ENCODE measurements around the gene CXCR1.

Gene CXCR1

DNA sequence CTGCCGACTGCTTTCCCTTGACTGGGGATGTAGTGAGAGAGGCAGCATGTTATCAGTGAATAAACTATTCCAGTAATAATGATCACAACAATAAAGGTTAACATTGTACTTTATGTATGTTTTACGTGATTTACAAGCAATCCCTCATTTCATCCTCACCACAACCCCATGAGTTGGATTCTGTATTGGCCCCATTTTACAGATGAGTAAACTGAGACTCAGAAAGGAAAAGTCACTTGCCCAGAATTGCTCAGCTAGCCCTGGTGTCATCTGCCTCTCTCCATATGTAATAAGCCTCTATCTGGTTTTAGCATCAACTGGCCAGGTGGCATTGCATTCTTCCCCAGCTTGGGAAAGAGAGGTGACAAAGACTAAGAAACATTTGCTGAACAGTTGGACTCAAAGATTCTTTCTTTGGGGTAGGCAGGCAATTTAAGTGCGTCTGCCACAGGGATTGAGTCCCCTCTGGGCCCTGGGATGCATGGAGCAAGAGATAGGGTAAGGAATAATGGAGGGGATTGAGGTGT is 38.8 kb downstream of the CXCR1 start:
- H3K4me2 ChIP-seq (ENCODE audit: low read length) = no peak overlapping the region

DNA sequence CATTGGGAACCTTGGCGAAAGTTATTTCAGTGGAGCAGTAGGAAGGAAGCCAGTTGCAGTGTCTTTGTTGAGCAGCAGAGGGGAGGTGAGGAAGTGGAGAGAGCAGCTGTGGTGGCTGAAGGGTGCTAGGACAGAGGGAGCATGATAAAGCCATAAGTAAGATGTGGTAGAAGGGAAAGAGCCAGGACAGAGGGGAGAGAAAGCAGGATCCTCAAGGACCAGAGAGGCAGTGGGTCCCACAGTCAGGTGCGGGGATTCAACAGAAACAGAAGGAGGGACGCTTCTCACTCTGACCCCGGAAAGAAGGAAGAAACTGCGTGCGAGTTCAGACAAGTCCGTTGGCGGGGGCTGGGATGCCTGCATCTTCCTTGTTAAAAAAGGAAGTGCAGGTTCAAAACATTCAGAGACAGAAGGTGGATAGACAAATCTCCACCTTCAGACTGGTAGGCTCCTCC is 41.1 kb downstream of the CXCR1 start, which contains the start of gene CXCR2:
TSS of gene CXCR2 (plus strand) at position 403 of the 455 bp plus-strand sequence. CDS start 8,774 bp downstream, outside the sequence.
- H3K14ac ChIP-seq (ENCODE audit: low read length) = no peak within 1 kb of the TSS

More for the DNA sequence above, 38.8 kb downstream of the CXCR1 start:
- no peak overlapping the region for H3K4ac ChIP-seq (ENCODE audit: low read depth, low read length)
- no peak overlapping the region for H2AK5ac ChIP-seq (ENCODE audit: low read length)
- no peaks in the 10 kb centered on the region for H3K4me1 ChIP-seq (ENCODE audit: control insufficient read depth in 1 of 2, insufficient read depth in 2 of 2, low read length in 2 of 2)
- peak; percentile 75 to 89 for DNase-seq
- no peak overlapping the region for H2BK5ac ChIP-seq (ENCODE audit: low read depth, low read length, poor library complexity)
- H4K8ac ChIP-seq (ENCODE audit: low read depth, low read length) = no peak overlapping the region
- H4K91ac ChIP-seq (ENCODE audit: low read depth, low read length) = no peak overlapping the region
- H2BK12ac ChIP-seq (ENCODE audit: low read length) = no peak overlapping the region
- no peak overlapping the region for H2BK120ac ChIP-seq (ENCODE audit: insufficient read depth, low read length, poor library complexity)
- no peak overlapping the region for H4K12ac ChIP-seq (ENCODE audit: low read depth, low read length)
- no peaks in the 10 kb centered on the region for H3K79me1 ChIP-seq (ENCODE audit: low read length)
- no peak overlapping the region for H3K4me3 ChIP-seq (ENCODE audit: low read depth, low read length)
- no peak overlapping the region for H3K14ac ChIP-seq (ENCODE audit: low read length)
- H2AFZ ChIP-seq (ENCODE audit: insufficient read depth, low read length, poor library complexity) = no peak overlapping the region
- H3K23ac ChIP-seq (ENCODE audit: low read length) = no peak overlapping the region
- no peaks in the 10 kb centered on the region for H3K27me3 ChIP-seq (ENCODE audit: insufficient read depth, low read length)
- no peaks in the 10 kb centered on the region for H3K36me3 ChIP-seq (ENCODE audit: control insufficient read depth in 1 of 2, insufficient read depth in 2 of 2, low read length in 2 of 2)
- WGBS (ENCODE audit: extremely low coverage, insufficient coverage, insufficient read length) = no CpG with 5 or more reads among the region's 3 CpGs
- no peaks in the 10 kb centered on the region for H3K9me3 ChIP-seq (ENCODE audit: insufficient read depth, low read depth, low read length)
- H3K9ac ChIP-seq (ENCODE audit: low read length) = no peak overlapping the region
- no peak overlapping the region for H3K27ac ChIP-seq (ENCODE audit: low read depth, low read length)
- no peak overlapping the region for H3K18ac ChIP-seq (ENCODE audit: low read length)
- no peaks in the 10 kb centered on the region for H3K79me2 ChIP-seq (ENCODE audit: control insufficient read depth, insufficient read depth, low read length, poor library complexity)

DNA sequence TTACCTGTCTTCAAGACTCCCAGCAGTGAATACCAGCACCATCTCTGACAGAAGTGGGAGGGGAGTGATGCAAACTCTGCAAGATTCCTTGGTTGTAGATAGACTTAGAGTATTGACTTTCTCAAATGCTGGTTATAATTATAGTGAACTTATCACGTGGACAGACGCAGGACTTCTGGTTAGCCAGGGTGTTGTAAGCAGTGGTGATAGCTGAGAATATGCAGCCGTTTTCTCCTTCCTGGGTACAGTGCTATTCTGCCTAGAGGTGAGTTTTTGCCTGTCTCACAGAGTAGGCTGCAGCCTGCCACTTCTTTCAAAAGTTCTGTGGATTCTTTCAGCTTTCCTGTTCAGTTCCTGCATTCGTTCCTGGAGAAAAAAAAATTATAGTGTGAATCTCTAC is 41.7 kb downstream of the CXCR1 start:
- no peaks in the 10 kb centered on the region for H3K4me1 ChIP-seq (ENCODE audit: control insufficient read depth in 1 of 2, insufficient read depth in 2 of 2, low read length in 2 of 2)
- H2BK120ac ChIP-seq (ENCODE audit: insufficient read depth, low read length, poor library complexity) = no peak overlapping the region
- no peak overlapping the region for H4K91ac ChIP-seq (ENCODE audit: low read depth, low read length)
- H3K27me3 ChIP-seq (ENCODE audit: insufficient read depth, low read length) = no peaks in the 10 kb centered on the region
- H3K27ac ChIP-seq (ENCODE audit: low read depth, low read length) = no peak overlapping the region
- H4K12ac ChIP-seq (ENCODE audit: low read depth, low read length) = no peak overlapping the region
- no peak overlapping the region for H2AFZ ChIP-seq (ENCODE audit: insufficient read depth, low read length, poor library complexity)
- H4K8ac ChIP-seq (ENCODE audit: low read depth, low read length) = no peak overlapping the region
- DNase-seq = peak; percentile 42 to 65
- no peak overlapping the region for H2AK5ac ChIP-seq (ENCODE audit: low read length)
- no peaks in the 10 kb centered on the region for H3K79me2 ChIP-seq (ENCODE audit: control insufficient read depth, insufficient read depth, low read length, poor library complexity)
- H3K14ac ChIP-seq (ENCODE audit: low read length) = no peak overlapping the region
- H3K4me2 ChIP-seq (ENCODE audit: low read length) = no peak overlapping the region
- H3K18ac ChIP-seq (ENCODE audit: low read length) = no peak overlapping the region
- WGBS (ENCODE audit: extremely low coverage, insufficient coverage, insufficient read length) = no CpG with 5 or more reads among the region's 4 CpGs
- H3K9ac ChIP-seq (ENCODE audit: low read length) = no peak overlapping the region
- no peak overlapping the region for H2BK12ac ChIP-seq (ENCODE audit: low read length)
- no peak overlapping the region for H3K4ac ChIP-seq (ENCODE audit: low read depth, low read length)
- no peak overlapping the region for H3K4me3 ChIP-seq (ENCODE audit: low read depth, low read length)
- no peak overlapping the region for H2BK5ac ChIP-seq (ENCODE audit: low read depth, low read length, poor library complexity)
- no peaks in the 10 kb centered on the region for H3K79me1 ChIP-seq (ENCODE audit: low read length)
- H3K9me3 ChIP-seq (ENCODE audit: insufficient read depth, low read depth, low read length) = no peaks in the 10 kb centered on the region
- no peaks in the 10 kb centered on the region for H3K36me3 ChIP-seq (ENCODE audit: control insufficient read depth in 1 of 2, insufficient read depth in 2 of 2, low read length in 2 of 2)
- H3K23ac ChIP-seq (ENCODE audit: low read length) = no peak overlapping the region

More for the DNA sequence above, 41.1 kb downstream of the CXCR1 start, which contains the start of gene CXCR2:
- Histone ChIP-seq H2BK12ac (ENCODE audit: low read length) (no peak within 1 kb of the TSS), H3K9ac (ENCODE audit: low read length) (no peak within 1 kb of the TSS), H2BK120ac (ENCODE audit: insufficient read depth, low read length, poor library complexity) (no peak within 1 kb of the TSS), H3K27ac (ENCODE audit: low read depth, low read length) (no peak within 1 kb of the TSS), H2BK5ac (ENCODE audit: low read depth, low read length, poor library complexity) (no peak within 1 kb of the TSS), H3K9me3 (ENCODE audit: insufficient read depth, low read depth, low read length) (no peaks in the 10 kb centered on the region), H3K79me2 (ENCODE audit: control insufficient read depth, insufficient read depth, low read length, poor library complexity) (no peaks in the 10 kb centered on the region), H3K4ac (ENCODE audit: low read depth, low read length) (no peak within 1 kb of the TSS), H2AK5ac (ENCODE audit: low read length) (no peak within 1 kb of the TSS), H4K8ac (ENCODE audit: low read depth, low read length) (no peak within 1 kb of the TSS), H3K23ac (ENCODE audit: low read length) (no peak within 1 kb of the TSS), H2AFZ (ENCODE audit: insufficient read depth, low read length, poor library complexity) (no peak within 1 kb of the TSS), H3K79me1 (ENCODE audit: low read length) (no peaks in the 10 kb centered on the region), H4K91ac (ENCODE audit: low read depth, low read length) (no peak within 1 kb of the TSS), H4K12ac (ENCODE audit: low read depth, low read length) (no peak within 1 kb of the TSS), H3K27me3 (ENCODE audit: insufficient read depth, low read length) (no peaks in the 10 kb centered on the region), H3K4me1 (ENCODE audit: control insufficient read depth in 1 of 2, insufficient read depth in 2 of 2, low read length in 2 of 2) (no peaks in the 10 kb centered on the region), H3K18ac (ENCODE audit: low read length) (no peak within 1 kb of the TSS), H3K4me3 (ENCODE audit: low read depth, low read length) (no peak within 1 kb of the TSS), H3K4me2 (ENCODE audit: low read length) (no peak within 1 kb of the TSS), H3K36me3 (ENCODE audit: control insufficient read depth in 1 of 2, insufficient read depth in 2 of 2, low read length in 2 of 2) (no peaks in the 10 kb centered on the region)
- no CpG with 5 or more reads among the region's 8 CpGs for WGBS (ENCODE audit: extremely low coverage, insufficient coverage, insufficient read length)
- DNase-seq = no peak

DNA sequence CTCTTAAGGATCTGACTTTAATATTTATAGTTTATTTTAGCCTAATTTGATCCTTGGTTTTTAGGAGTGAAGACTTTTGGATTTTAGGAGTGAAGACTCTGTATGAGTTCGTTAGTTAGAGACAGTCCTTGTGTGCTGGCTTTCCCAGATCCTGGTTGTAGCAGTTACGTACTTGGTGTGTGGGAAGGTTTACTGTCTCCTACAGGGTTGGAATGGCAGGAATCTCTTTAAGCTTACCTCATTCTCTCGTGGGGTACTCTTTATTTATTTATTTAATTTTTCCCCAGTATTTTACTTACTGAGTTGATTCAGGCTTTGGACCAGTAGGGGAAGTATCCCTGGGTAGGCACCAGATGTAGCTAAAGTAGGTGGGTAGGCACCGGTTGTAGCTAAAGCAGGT is 42.8 kb downstream of the CXCR1 start:
- Histone ChIP-seq H3K14ac (ENCODE audit: low read length) (no peak overlapping the region), H2BK12ac (ENCODE audit: low read length) (no peak overlapping the region), H2BK5ac (ENCODE audit: low read depth, low read length, poor library complexity) (no peak overlapping the region), H4K91ac (ENCODE audit: low read depth, low read length) (no peak overlapping the region), H3K4me1 (ENCODE audit: control insufficient read depth in 1 of 2, insufficient read depth in 2 of 2, low read length in 2 of 2) (no peaks in the 10 kb centered on the region), H3K79me2 (ENCODE audit: control insufficient read depth, insufficient read depth, low read length, poor library complexity) (no peaks in the 10 kb centered on the region), H2AK5ac (ENCODE audit: low read length) (no peak overlapping the region), H3K27ac (ENCODE audit: low read depth, low read length) (no peak overlapping the region), H4K8ac (ENCODE audit: low read depth, low read length) (no peak overlapping the region), H3K9me3 (ENCODE audit: insufficient read depth, low read depth, low read length) (no peaks in the 10 kb centered on the region), H3K9ac (ENCODE audit: low read length) (no peak overlapping the region), H3K18ac (ENCODE audit: low read length) (no peak overlapping the region), H3K4me2 (ENCODE audit: low read length) (no peak overlapping the region), H3K79me1 (ENCODE audit: low read length) (no peaks in the 10 kb centered on the region), H2AFZ (ENCODE audit: insufficient read depth, low read length, poor library complexity) (no peak overlapping the region), H3K27me3 (ENCODE audit: insufficient read depth, low read length) (no peaks in the 10 kb centered on the region), H4K12ac (ENCODE audit: low read depth, low read length) (no peak overlapping the region), H3K23ac (ENCODE audit: low read length) (no peak overlapping the region), H3K36me3 (ENCODE audit: control insufficient read depth in 1 of 2, insufficient read depth in 2 of 2, low read length in 2 of 2) (no peaks in the 10 kb centered on the region), H3K4me3 (ENCODE audit: low read depth, low read length) (no peak overlapping the region), H3K4ac (ENCODE audit: low read depth, low read length) (no peak overlapping the region), H2BK120ac (ENCODE audit: insufficient read depth, low read length, poor library complexity) (no peak overlapping the region)
- no CpG with 5 or more reads among the region's 4 CpGs for WGBS (ENCODE audit: extremely low coverage, insufficient coverage, insufficient read length)
- DNase-seq = no peak
